ENCODE results near the gene SLC1A7.

DNA sequence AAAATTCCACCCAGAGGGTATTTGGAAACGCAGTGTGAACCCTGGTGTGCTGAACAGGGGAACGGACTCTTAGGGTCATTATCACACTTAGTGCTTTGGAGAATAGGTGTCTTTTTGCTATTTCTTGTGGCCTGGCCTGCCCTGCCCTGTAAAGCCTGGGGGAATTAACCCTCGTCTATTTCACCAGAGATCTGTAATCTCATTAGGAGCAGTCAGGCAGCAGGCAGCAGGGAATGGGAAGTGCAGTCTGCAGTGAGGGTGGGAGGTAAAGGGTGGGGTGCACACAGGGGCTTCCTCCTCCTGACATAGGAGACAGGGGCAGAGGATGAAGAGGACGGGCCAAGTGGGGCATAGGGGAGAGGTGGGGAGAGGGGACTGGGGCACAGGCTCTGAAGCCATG, 1.1 kb upstream of the SLC1A7 start:
- TF ChIP-seq, protein P1, sequence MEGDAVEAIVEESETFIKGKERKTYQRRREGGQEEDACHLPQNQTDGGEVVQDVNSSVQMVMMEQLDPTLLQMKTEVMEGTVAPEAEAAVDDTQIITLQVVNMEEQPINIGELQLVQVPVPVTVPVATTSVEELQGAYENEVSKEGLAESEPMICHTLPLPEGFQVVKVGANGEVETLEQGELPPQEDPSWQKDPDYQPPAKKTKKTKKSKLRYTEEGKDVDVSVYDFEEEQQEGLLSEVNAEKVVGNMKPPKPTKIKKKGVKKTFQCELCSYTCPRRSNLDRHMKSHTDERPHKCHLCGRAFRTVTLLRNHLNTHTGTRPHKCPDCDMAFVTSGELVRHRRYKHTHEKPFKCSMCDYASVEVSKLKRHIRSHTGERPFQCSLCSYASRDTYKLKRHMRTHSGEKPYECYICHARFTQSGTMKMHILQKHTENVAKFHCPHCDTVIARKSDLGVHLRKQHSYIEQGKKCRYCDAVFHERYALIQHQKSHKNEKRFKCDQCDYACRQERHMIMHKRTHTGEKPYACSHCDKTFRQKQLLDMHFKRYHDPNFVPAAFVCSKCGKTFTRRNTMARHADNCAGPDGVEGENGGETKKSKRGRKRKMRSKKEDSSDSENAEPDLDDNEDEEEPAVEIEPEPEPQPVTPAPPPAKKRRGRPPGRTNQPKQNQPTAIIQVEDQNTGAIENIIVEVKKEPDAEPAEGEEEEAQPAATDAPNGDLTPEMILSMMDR (IDR thresholded peaks at IDR 0.05; ENCODE audit: poor library complexity) = no peak
- no peak for TF ChIP-seq EZH2phosphoT487 (IDR thresholded peaks at IDR 0.05; ENCODE audit: low read depth, severe bottlenecking, unreplicated experiment)
- TF ChIP-seq EZH2 (IDR thresholded peaks at IDR 0.05; ENCODE audit: borderline replicate concordance) = no peak
